Measurements from ENCODE around the gene ASH1L. TPM values are rescaled to one million over a fixed set of nuclear protein-coding genes. Genes with fewer than 3 reads are reported as not detected.
"Not testable (repeated sequence)": the region's sequence is repeated elsewhere in the genome, so short reads cannot be mapped to it uniquely, and the experiment has no call there.

ASH1L gene
- total RNA-seq, 3 donors from 2014 or later, result 83.2 to 103 (median 85.6) TPM

DNA sequence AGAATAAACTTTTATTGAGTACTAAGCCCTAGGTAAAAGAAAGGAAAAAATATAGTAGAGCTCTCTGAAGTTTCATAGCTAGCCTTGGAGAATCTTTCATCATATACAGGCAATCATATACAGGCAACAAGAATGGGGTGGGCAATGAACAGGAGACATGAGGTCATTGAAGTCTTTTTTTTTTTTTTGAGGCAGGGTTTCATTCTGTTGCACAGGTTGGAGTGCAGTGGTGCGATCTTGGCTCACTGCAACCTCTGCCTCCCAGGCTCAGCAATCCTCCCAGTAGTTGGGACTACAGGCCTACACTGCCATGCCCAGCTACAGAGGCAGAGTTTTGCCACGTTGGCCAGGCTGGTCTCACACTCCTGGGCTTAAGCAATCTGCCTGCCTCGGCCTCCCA is 219.8 kb downstream of the ASH1L start:
- no peaks in the 10 kb centered on the region for H3K9me3 ChIP-seq
- H3K36me3 ChIP-seq, result peaks cover 20% of the 10 kb centered on the region
- TF ChIP-seq POLR2A (IDR thresholded peaks at IDR 0.05), result no peak
- TF ChIP-seq, protein P1, sequence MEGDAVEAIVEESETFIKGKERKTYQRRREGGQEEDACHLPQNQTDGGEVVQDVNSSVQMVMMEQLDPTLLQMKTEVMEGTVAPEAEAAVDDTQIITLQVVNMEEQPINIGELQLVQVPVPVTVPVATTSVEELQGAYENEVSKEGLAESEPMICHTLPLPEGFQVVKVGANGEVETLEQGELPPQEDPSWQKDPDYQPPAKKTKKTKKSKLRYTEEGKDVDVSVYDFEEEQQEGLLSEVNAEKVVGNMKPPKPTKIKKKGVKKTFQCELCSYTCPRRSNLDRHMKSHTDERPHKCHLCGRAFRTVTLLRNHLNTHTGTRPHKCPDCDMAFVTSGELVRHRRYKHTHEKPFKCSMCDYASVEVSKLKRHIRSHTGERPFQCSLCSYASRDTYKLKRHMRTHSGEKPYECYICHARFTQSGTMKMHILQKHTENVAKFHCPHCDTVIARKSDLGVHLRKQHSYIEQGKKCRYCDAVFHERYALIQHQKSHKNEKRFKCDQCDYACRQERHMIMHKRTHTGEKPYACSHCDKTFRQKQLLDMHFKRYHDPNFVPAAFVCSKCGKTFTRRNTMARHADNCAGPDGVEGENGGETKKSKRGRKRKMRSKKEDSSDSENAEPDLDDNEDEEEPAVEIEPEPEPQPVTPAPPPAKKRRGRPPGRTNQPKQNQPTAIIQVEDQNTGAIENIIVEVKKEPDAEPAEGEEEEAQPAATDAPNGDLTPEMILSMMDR (IDR thresholded peaks at IDR 0.05), result no peak
- TF ChIP-seq POLR2AphosphoS5 (IDR thresholded peaks at IDR 0.05), result no peak
- no peaks in the 10 kb centered on the region for H3K4me1 ChIP-seq
- intact Hi-C loops (cut with DNase I; ENCODE audit: low total_unique reads), result no loop called here
- H3K27ac ChIP-seq, result no peak overlapping the region
- no peaks in the 10 kb centered on the region for H3K27me3 ChIP-seq
- DNase-seq (ENCODE audit: low spot score in 2 of 2), result no peak
- no peak overlapping the region for H3K4me3 ChIP-seq

DNA sequence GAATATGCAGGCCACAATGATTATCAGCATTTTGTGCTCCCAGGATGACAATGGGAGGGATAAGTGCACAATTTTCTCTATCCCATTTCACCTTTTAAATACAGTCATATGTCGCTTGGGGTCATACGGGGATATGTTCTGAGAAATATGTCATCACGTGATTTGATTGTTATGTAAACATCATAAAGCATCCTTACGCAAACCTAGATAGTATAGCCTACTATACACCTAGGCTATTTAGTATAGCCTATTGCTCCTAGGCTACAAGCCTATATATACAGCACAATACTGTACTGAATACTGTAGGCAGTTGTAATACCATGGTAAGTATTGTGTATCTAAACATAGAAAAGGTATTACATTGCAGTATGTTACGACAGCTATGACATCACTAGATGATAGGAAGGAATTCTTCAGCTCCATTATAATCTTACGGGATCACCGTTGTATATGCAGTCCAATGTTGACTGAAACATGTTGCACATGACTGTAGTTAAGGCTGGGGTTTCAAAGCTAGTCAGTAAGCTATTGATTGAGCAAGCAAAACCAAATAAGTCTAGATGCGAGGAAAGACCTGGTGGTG is 223.0 kb downstream of the ASH1L start:
- DNase-seq (ENCODE audit: low spot score in 2 of 2), result no peak
- H3K27ac ChIP-seq, result no peak overlapping the region
- no peak overlapping the region for H3K4me3 ChIP-seq
- H3K27me3 ChIP-seq, result no peaks in the 10 kb centered on the region
- no peaks in the 10 kb centered on the region for H3K9me3 ChIP-seq
- TF ChIP-seq POLR2A (IDR thresholded peaks at IDR 0.05), result no peak
- TF ChIP-seq POLR2AphosphoS5 (IDR thresholded peaks at IDR 0.05), result no peak
- intact Hi-C loops (cut with DNase I; ENCODE audit: low total_unique reads), result no loop called here
- H3K4me1 ChIP-seq, result no peaks in the 10 kb centered on the region
- H3K36me3 ChIP-seq, result peaks cover 16% of the 10 kb centered on the region

DNA sequence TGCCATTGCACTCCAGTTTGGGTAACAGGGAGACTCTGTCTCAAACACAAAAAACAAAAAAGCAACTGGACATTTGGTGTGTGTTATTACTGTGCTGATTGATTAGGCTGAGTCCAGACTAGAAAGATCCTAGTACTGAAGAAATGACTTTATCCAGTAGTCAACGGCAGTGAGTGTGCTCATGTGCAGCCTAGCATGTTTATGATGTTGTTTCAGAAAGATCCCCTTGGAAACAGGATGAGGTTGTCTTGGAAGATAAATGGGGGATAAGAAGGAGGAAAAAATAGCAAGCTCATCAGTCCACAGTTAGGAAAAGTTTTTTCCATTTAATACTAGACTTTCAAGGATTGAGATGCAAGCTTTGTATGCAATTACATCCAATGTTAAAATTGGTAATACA is 227.6 kb downstream of the ASH1L start:
- H3K9me3 ChIP-seq, result no peaks in the 10 kb centered on the region
- TF ChIP-seq, protein P1 (IDR thresholded peaks at IDR 0.05), result no peak
- TF ChIP-seq POLR2A (IDR thresholded peaks at IDR 0.05) (no peak), POLR2AphosphoS5 (IDR thresholded peaks at IDR 0.05) (no peak)
- H3K4me1 ChIP-seq, result no peaks in the 10 kb centered on the region
- no peak overlapping the region for H3K4me3 ChIP-seq
- H3K27ac ChIP-seq, result no peak overlapping the region
- H3K36me3 ChIP-seq, result peaks cover 5% of the 10 kb centered on the region
- intact Hi-C loops (cut with DNase I; ENCODE audit: low total_unique reads), result no loop called here
- DNase-seq (ENCODE audit: low spot score in 2 of 2), result no peak
- H3K27me3 ChIP-seq, result no peaks in the 10 kb centered on the region

DNA sequence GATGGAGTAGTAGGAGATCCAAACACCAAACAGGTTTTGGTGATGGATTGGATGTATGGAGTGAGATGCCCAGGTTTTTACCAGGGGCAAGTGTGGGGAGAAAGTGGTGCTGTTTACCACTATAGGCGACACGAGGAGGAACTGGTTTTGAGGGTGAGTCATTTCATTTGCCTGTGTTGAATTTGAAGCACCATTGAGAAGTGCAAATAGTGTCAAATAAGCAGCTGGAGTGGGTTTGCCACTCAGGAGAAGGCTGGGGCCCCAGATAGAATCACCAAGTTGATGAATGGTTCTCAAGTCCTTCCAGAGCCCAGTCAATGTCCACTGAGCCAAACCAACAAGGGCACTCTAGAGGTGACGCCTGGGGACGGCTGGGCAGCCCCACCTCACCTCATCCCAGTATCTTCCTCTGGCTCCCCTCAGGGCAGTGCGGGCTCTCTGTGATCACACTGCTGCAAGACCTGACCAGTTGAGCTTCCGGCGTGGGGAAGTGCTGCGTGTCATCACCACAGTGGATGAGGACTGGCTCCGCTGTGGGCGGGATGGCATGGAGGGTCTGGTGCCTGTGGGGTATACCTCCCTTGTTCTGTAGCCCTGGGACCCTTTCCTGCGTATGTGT is 232.5 kb downstream of the ASH1L start:
- H3K36me3 ChIP-seq, result no peaks in the 10 kb centered on the region
- no peak overlapping the region for H3K4me3 ChIP-seq
- H3K4me1 ChIP-seq, result peaks cover 0 to 3% of the 10 kb centered on the region in 2 donors
- H3K27ac ChIP-seq, result no peak overlapping the region
- H3K9me3 ChIP-seq, result no peaks in the 10 kb centered on the region
- no peaks in the 10 kb centered on the region for H3K27me3 ChIP-seq
- no peak for DNase-seq (ENCODE audit: low spot score in 2 of 2)
- TF ChIP-seq POLR2A (IDR thresholded peaks at IDR 0.05) (no peak), POLR2AphosphoS5 (IDR thresholded peaks at IDR 0.05) (no peak)
- TF ChIP-seq, protein P1 (IDR thresholded peaks at IDR 0.05), result no peak
- intact Hi-C loops (cut with DNase I; ENCODE audit: low total_unique reads), result no loop called here

DNA sequence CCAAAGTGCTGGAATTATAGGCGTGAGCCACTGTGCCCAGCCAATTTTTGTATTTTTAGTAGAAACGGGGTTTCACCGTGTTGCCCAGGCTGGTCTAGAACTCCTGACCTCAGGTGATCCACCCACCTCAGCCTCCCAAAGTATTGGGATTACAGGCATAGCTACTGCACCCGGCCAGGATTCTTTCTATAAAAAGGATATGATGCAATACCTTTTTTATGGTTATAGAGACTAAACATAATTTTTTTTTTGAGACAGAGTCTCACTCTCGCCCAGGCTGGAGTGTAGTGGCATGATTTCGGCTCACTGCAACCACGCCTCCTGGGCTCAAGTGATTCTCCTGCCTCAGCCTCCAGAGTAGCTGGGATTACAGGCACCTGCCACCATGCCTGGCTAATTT is 233.7 kb downstream of the ASH1L start:
- H3K36me3 ChIP-seq; intact Hi-C loops (cut with DNase I; ENCODE audit: low total_unique reads); H3K27me3 ChIP-seq; H3K27ac ChIP-seq; H3K9me3 ChIP-seq; H3K4me3 ChIP-seq; DNase-seq (ENCODE audit: low spot score in 2 of 2); H3K4me1 ChIP-seq: not testable (repeated sequence)

DNA sequence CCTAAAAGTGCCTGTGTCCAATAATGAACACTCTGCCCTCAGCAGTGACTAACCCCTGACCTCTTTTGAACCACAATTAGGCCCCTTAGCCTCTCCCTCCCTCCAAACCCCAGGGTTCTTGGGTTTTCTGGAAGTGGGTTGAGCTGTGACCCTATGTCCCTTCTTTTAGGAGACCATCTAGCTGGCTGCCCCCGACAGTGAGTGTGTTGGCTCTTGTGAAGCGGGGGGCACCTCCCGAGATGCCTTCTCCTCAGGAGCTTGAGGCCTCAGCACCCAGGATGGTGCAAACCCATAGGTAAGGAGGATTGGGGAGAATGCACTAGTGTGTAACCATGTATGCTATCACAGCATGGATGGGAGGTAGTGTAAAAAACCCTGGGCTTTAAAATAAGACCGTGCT is 234.6 kb downstream of the ASH1L start:
- no peaks in the 10 kb centered on the region for H3K36me3 ChIP-seq
- H3K9me3 ChIP-seq, result no peaks in the 10 kb centered on the region
- H3K4me1 ChIP-seq, result peaks cover 0 to 3% of the 10 kb centered on the region in 2 donors
- H3K27ac ChIP-seq, result no peak overlapping the region
- TF ChIP-seq POLR2AphosphoS5 (IDR thresholded peaks at IDR 0.05) (no peak), POLR2A (IDR thresholded peaks at IDR 0.05) (no peak)
- TF ChIP-seq, protein P1 (IDR thresholded peaks at IDR 0.05), result no peak
- intact Hi-C loops (cut with DNase I; ENCODE audit: low total_unique reads), result no loop called here
- DNase-seq (ENCODE audit: low spot score in 2 of 2), result no peak
- no peaks in the 10 kb centered on the region for H3K27me3 ChIP-seq
- H3K4me3 ChIP-seq, result no peak overlapping the region

Data from breast epithelium (tissue), 4 donors.